AG10803 (cell line): ENCODE measurements around the gene SLC16A14.

ENCODE experiments used
- DNase-seq: peaks from one replicate; pipeline ENCODE4 v3.0.0; 2010; ENCODE audit warnings: low read depth
- H3K4me3 ChIP-seq: 2 replicates; pipeline ENCODE4 v1.5.1; 2011; ENCODE audit warnings: mild to moderate bottlenecking, low read length, control low read depth
- CTCF ChIP-seq: conservative IDR thresholded peaks from 2 replicates; pipeline ENCODE4 v1.5.1; 2011; ENCODE audit warnings: mild to moderate bottlenecking, low read length, control low read depth, inconsistent platforms

SLC16A14 gene

GRCh38 chr2:230012267-230012884 is 56.3 kb downstream of the SLC16A14 start:
- no peak for TF ChIP-seq CTCF
- DNase-seq, result peak; percentile 28
- H3K4me3 ChIP-seq, result no peak overlapping the region

GRCh38 chr2:230011617-230012016 is 57.1 kb downstream of the SLC16A14 start:
- peak; percentile 80 for DNase-seq
- no peak overlapping the region for H3K4me3 ChIP-seq
- no peak for TF ChIP-seq CTCF

- no peak for TF ChIP-seq CTCF
- DNase-seq, result no peak
- H3K4me3 ChIP-seq, result no peak overlapping the region
These were observed 58.2 kb downstream of the SLC16A14 start for GRCh38 chr2:230010501-230010900.

GRCh38 chr2:230008708-230009066 is 60.0 kb downstream of the SLC16A14 start:
- no peak overlapping the region for H3K4me3 ChIP-seq
- no peak for TF ChIP-seq CTCF
- DNase-seq, result no peak

GRCh38 chr2:230007931-230008707 is 60.6 kb downstream of the SLC16A14 start:
- H3K4me3 ChIP-seq, result peak overlapping the region; percentile 8; the same call in 1 of the 2 replicates
- peak; percentile 84 for TF ChIP-seq CTCF
- DNase-seq, result peak; percentile 70

GRCh38 chr2:230000118-230000841 is 68.4 kb downstream of the SLC16A14 start:
- no peak overlapping the region for H3K4me3 ChIP-seq
- no peak for TF ChIP-seq CTCF
- DNase-seq, result no peak

GRCh38 chr2:229997565-229997964 is 71.2 kb downstream of the SLC16A14 start:
- no peak overlapping the region for H3K4me3 ChIP-seq
- TF ChIP-seq CTCF, result no peak

More at GRCh38 chr2:229997565-229997964, 71.2 kb downstream of the SLC16A14 start:
- no peak for DNase-seq
